ENCODE data around the gene IL26. TPM values are rescaled to one million over a fixed set of nuclear protein-coding genes. Genes with fewer than 3 reads are reported as not detected.

Gene IL26
- total RNA-seq (2021; ENCODE audit: unreplicated experiment) (not detected), Bru-seq, nascent RNA (not detected), BruChase-seq, experiment 1, labeled RNA remaining after a 2-hour chase (not detected), BruChase-seq, experiment 2, labeled RNA remaining after a 6-hour chase (not detected)
- not detected for polyA plus RNA-seq (2012; ENCODE audit: insufficient read length)
- long read RNA-seq, result 0 reads

DNA sequence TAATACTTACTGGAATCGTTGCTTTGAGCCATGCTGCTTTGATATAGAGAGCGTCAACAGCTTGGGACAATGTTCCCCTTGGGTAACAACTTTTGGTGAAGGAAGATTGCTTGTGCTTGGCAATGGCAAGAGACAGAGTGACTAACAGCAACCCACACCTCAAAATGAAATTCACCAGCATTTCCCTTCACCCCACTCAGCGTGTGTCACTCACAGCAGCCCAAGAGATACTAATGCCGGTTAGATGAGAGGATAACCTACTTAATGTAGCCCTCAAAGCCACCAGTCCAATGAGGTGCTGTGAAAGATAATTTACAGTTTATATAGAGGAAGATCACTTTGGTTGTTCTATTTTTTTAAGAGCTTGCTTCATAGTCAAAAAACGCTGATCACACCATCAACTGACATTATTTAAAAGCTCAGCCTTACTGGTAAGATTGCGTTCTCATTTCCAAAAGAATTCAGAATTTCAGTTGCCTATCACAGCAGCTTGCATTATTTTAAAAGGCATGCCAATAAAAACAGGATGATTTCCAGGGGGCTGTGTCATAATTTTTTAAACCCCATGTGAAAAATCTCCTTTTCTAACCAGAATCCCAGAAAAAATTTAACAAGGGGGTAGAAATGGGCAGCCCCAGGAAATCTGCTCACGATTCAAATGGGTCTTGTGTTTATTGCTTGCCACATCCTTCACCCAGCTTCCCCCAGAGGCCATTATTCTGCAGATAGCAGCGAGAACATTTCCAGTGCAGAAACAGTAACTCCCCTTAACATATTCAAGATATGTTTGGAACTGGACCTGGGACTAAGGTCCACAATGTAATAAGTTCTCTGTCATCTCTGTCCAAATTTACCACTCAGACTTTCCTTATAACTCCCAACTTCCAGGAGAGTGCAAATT is at the start of gene IL26:
IL26 (minus strand) TSS at position 235 of the 901 bp plus-strand sequence; CDS start at position 181, 54 bp downstream.
- in situ Hi-C loops (cut with HindIII; ENCODE audit: low pct_unique_long_range_greater_than_20kb, low sequenced_read_pairs), result no loop called here
- CTCF ChIA-PET, result interaction anchor here (0.6 kb wide), 2 partner anchors 88 to 406 kb away, joined by 3 read pairs; no protein-coding TSS in a partner anchor
- H3K36me3 ChIP-seq (ENCODE audit: control insufficient read depth, insufficient read depth, low read length), result no peaks in the 10 kb centered on the region

DNA sequence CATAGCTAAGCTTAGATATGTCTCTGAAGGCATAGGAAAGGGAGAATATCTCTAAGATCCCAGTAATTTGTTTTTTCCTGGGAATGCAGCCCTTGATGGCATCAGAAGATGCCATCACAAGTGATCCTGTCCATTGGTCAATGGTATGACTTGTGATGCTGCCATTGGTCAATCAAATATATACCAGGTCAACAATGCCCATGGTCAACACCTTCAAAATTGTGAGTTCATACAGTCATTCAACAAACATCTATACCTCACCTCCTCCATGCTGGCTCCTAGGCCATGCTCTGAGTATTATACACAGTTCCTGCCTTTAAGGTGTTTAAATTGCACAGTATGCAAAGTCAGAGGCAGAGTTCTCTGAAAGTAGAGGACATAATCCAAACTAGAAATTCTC is 47.1 kb upstream of the IL26 start:
- ATAC-seq, result no peak
- TF ChIP-seq POLR2AphosphoS5 (IDR thresholded peaks at IDR 0.05; ENCODE audit: low read depth, low read length) (no peak), TCF7L2 (IDR thresholded peaks at IDR 0.05; ENCODE audit: low read depth, low read length) (no peak), REST (IDR thresholded peaks at IDR 0.05; ENCODE audit: insufficient read depth in 1 of 2, low read depth in 2 of 2, low read length in 1 of 2) (no peak), SIN3A (IDR thresholded peaks at IDR 0.05; ENCODE audit: borderline replicate concordance, insufficient read depth, low read depth, low read length) (no peak)
- TF ChIP-seq, protein P1, sequence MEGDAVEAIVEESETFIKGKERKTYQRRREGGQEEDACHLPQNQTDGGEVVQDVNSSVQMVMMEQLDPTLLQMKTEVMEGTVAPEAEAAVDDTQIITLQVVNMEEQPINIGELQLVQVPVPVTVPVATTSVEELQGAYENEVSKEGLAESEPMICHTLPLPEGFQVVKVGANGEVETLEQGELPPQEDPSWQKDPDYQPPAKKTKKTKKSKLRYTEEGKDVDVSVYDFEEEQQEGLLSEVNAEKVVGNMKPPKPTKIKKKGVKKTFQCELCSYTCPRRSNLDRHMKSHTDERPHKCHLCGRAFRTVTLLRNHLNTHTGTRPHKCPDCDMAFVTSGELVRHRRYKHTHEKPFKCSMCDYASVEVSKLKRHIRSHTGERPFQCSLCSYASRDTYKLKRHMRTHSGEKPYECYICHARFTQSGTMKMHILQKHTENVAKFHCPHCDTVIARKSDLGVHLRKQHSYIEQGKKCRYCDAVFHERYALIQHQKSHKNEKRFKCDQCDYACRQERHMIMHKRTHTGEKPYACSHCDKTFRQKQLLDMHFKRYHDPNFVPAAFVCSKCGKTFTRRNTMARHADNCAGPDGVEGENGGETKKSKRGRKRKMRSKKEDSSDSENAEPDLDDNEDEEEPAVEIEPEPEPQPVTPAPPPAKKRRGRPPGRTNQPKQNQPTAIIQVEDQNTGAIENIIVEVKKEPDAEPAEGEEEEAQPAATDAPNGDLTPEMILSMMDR (IDR thresholded peaks at IDR 0.05), result no peak
- no peaks in the 10 kb centered on the region for H3K9me3 ChIP-seq (ENCODE audit: control insufficient read depth, insufficient read depth, low read depth, low read length)
- no TSS peak for BruUV-seq (replicated peaks)
- intact Hi-C loops (cut with micrococcal nuclease; ENCODE audit: unreplicated experiment) (no loop called here), in situ Hi-C loops (cut with HindIII; ENCODE audit: low pct_unique_long_range_greater_than_20kb, low sequenced_read_pairs) (no loop called here)
- H3K4me3 ChIP-seq (ENCODE audit: low read depth in 2 of 2, low read length in 2 of 2), result no peak overlapping the region
- H3K4me1 ChIP-seq (ENCODE audit: control insufficient read depth, insufficient read depth, low read length), result no peaks in the 10 kb centered on the region
- CTCF ChIA-PET, result no interaction called here
- H3K36me3 ChIP-seq (ENCODE audit: control insufficient read depth, insufficient read depth, low read length), result no peaks in the 10 kb centered on the region
- H3K27ac ChIP-seq (ENCODE audit: low read length), result no peak overlapping the region
- POLR2A ChIA-PET, result no interaction called here
- no peak for DNase-seq (ENCODE audit: low read depth, low spot score)
- H3K27me3 ChIP-seq (ENCODE audit: control insufficient read depth, insufficient read depth, low read length), result no peaks in the 10 kb centered on the region

More for the DNA sequence above, at the start of gene IL26:
- H3K27me3 ChIP-seq (ENCODE audit: control insufficient read depth, insufficient read depth, low read length), result no peaks in the 10 kb centered on the region
- POLR2A ChIA-PET, result interaction anchor here (0.6 kb wide), 1 partner anchor 321 kb away, joined by 3 read pairs; no protein-coding TSS in a partner anchor
- DNase-seq (ENCODE audit: low read depth, low spot score) (no peak), ATAC-seq (no peak)
- no TSS peak for BruUV-seq (replicated peaks)
- no peak within 1 kb of the TSS for H3K4me3 ChIP-seq (ENCODE audit: low read depth in 2 of 2, low read length in 2 of 2)
- TF ChIP-seq POLR2AphosphoS5 (IDR thresholded peaks at IDR 0.05; ENCODE audit: low read depth, low read length), result no peak
- TF ChIP-seq REST (IDR thresholded peaks at IDR 0.05; ENCODE audit: insufficient read depth in 1 of 2, low read depth in 2 of 2, low read length in 1 of 2), result no peak
- no peak for TF ChIP-seq SIN3A (IDR thresholded peaks at IDR 0.05; ENCODE audit: borderline replicate concordance, insufficient read depth, low read depth, low read length)
- TF ChIP-seq TCF7L2 (IDR thresholded peaks at IDR 0.05; ENCODE audit: low read depth, low read length), result no peak
- TF ChIP-seq, protein P1 (IDR thresholded peaks at IDR 0.05), result no peak
- intact Hi-C loops (cut with micrococcal nuclease; ENCODE audit: unreplicated experiment), result no loop called here
- H3K27ac ChIP-seq (ENCODE audit: low read length), result peak within 1 kb of the TSS; percentile 51; the same call in 1 of the 2 replicates
- H3K9me3 ChIP-seq (ENCODE audit: control insufficient read depth, insufficient read depth, low read depth, low read length), result no peaks in the 10 kb centered on the region
- peaks cover 24% of the 10 kb centered on the region for H3K4me1 ChIP-seq (ENCODE audit: control insufficient read depth, insufficient read depth, low read length)
